Colonic mucosa (tissue), 4 donors: ENCODE data around the gene KCTD5. TPM values are rescaled to one million over a fixed set of nuclear protein-coding genes. Genes with fewer than 3 reads are reported as not detected.

ENCODE experiments used
- DNase-seq: peaks from one replicate; pipeline ENCODE4 v3.0.0-alpha.2; 2020
- H3K27ac ChIP-seq: fragments of 200-600 bp; one replicate; pipeline ENCODE4 v1.8.0; 2021
- H3K27me3 ChIP-seq: fragments of 200-600 bp; one replicate; pipeline ENCODE4 v1.8.0; 2021
- H3K36me3 ChIP-seq: fragments of 200-600 bp; one replicate; pipeline ENCODE4 v1.8.0; 2021
- H3K4me1 ChIP-seq: fragments of 200-600 bp; one replicate; pipeline ENCODE4 v1.8.0; 2021; ENCODE audit warnings: mild to moderate bottlenecking
- H3K4me3 ChIP-seq: fragments of 200-600 bp; one replicate; pipeline ENCODE4 v1.8.0; 2021
- H3K9ac ChIP-seq, 2 donors: one replicate each; pipeline ENCODE4 v1.7.0; 2013; ENCODE audit warnings: control low read depth in 2 of 2, low read depth in 2 of 2, low read length in 2 of 2
- H3K9me3 ChIP-seq: fragments of 200-600 bp; one replicate; pipeline ENCODE4 v1.8.0; 2021
- CTCF ChIP-seq: fragments of 200-600 bp; IDR thresholded peaks from one replicate; pipeline ENCODE4 v1.8.0; 2022; ENCODE audit warnings: antibody characterized with exemption, mild to moderate bottlenecking
- intact Hi-C: fragments of 100-400 bp; cut with DNase I; formaldehyde crosslinking; loops from one replicate; pipeline ENCODE4 v1.14.1; 2022
- total RNA-seq, 2 donors: library from RNA; stranded (reverse); fragmentation: NEBNext Ultra II Directional in 1 of 2; extraction: Animal tissue kit (Norgen Biotek cat#: 25700) in 1 of 2; gene quantifications; one replicate each; pipeline ENCODE4 v1.2.1, GENCODE V29; 2021
- donor health status: healthy.
- donor health status: DM: no; HTN: no; CAD: no.
- donor health status: DM: no; HTN: no; CAD: no.

Gene KCTD5
- total RNA-seq, 2 donors from 2014 or later, result 45.2 to 88.3 TPM

GRCh38 chr16:2737895-2738418, 55.6 kb downstream of the KCTD5 start:
- Histone ChIP-seq H3K9ac (no peak overlapping the region), H3K36me3 (no peaks in the 10 kb centered on the region), H3K27me3 (no peaks in the 10 kb centered on the region), H3K4me1 (no peaks in the 10 kb centered on the region), H3K9me3 (no peaks in the 10 kb centered on the region), H3K27ac (no peak overlapping the region), H3K4me3 (no peak overlapping the region)
- intact Hi-C loops, result no loop called here
- no peak for DNase-seq
- TF ChIP-seq CTCF, result no peak

- intact Hi-C loops, result no loop called here
- no peaks in the 10 kb centered on the region for H3K27me3 ChIP-seq
- TF ChIP-seq CTCF, result no peak
- H3K27ac ChIP-seq, result no peak overlapping the region
- no peak overlapping the region for H3K9ac ChIP-seq
- no peaks in the 10 kb centered on the region for H3K9me3 ChIP-seq
- H3K4me3 ChIP-seq, result no peak overlapping the region
- DNase-seq, result no peak
- no peaks in the 10 kb centered on the region for H3K36me3 ChIP-seq
- no peaks in the 10 kb centered on the region for H3K4me1 ChIP-seq
Measured at GRCh38 chr16:2738615-2739014, 56.3 kb downstream of the KCTD5 start.

GRCh38 chr16:2739625-2740430, 57.5 kb downstream of the KCTD5 start:
- H3K36me3 ChIP-seq, result no peaks in the 10 kb centered on the region
- TF ChIP-seq CTCF, result no peak
- no peak overlapping the region for H3K27ac ChIP-seq
- no peaks in the 10 kb centered on the region for H3K9me3 ChIP-seq
- no peak overlapping the region for H3K9ac ChIP-seq
- no peaks in the 10 kb centered on the region for H3K27me3 ChIP-seq
- H3K4me1 ChIP-seq, result no peaks in the 10 kb centered on the region
- no peak for DNase-seq
- intact Hi-C loops, result no loop called here
- no peak overlapping the region for H3K4me3 ChIP-seq

GRCh38 chr16:2740476-2740875, 58.2 kb downstream of the KCTD5 start:
- Histone ChIP-seq H3K27ac (no peak overlapping the region), H3K36me3 (no peaks in the 10 kb centered on the region), H3K4me3 (no peak overlapping the region), H3K9ac (no peak overlapping the region), H3K9me3 (no peaks in the 10 kb centered on the region), H3K27me3 (no peaks in the 10 kb centered on the region), H3K4me1 (no peaks in the 10 kb centered on the region)
- no peak for TF ChIP-seq CTCF
- DNase-seq, result no peak
- intact Hi-C loops, result no loop called here

- Histone ChIP-seq H3K27ac (no peak overlapping the region), H3K9ac (no peak overlapping the region), H3K36me3 (no peaks in the 10 kb centered on the region), H3K27me3 (no peaks in the 10 kb centered on the region), H3K9me3 (no peaks in the 10 kb centered on the region), H3K4me1 (no peaks in the 10 kb centered on the region), H3K4me3 (no peak overlapping the region)
- no peak for TF ChIP-seq CTCF
- intact Hi-C loops, result no loop called here
- no peak for DNase-seq
Measured at GRCh38 chr16:2741168-2741567, 58.8 kb downstream of the KCTD5 start.
